ENCODE measurements around the gene RGS12. TPM values are rescaled to one million over a fixed set of nuclear protein-coding genes. Genes with fewer than 3 reads are reported as not detected.

The RGS12 gene
- total RNA-seq, 1 experiment from 2014 or later, result 16.9 TPM

GRCh38 chr4:3342182-3342854 is 49.5 kb downstream of the RGS12 start:
- no peak overlapping the region for H2BK12ac ChIP-seq (ENCODE audit: insufficient read length, low read depth, low read length)
- no peak overlapping the region for H3K56ac ChIP-seq (ENCODE audit: insufficient read length, low read depth, low read length)
- no peak overlapping the region for H3K23ac ChIP-seq (ENCODE audit: insufficient read length, low read depth, low read length)
- no peaks in the 10 kb centered on the region for H3K79me2 ChIP-seq (ENCODE audit: insufficient read depth, low read length)
- no peak overlapping the region for H3K27ac ChIP-seq (ENCODE audit: insufficient read length, low read depth, low read length)
- Mint-ChIP-seq H3K27me3 (ENCODE audit: low read depth) (no peaks in the 10 kb centered on the region; the same call in 1 of the 2 replicates), H3K36me3 (ENCODE audit: insufficient read depth in 1 of 3, low read depth in 3 of 3) (peaks cover 0 to 4% (median 2%) of the 10 kb centered on the region in 3 experiments; a peak in 1 of 7 replicates), H3K4me1 (peaks cover 8 to 14% of the 10 kb centered on the region in 2 experiments), H3K4me3 (no peak overlapping the region; a peak in 1 of 5 replicates), H3K9me3 (no peaks in the 10 kb centered on the region), H3K27ac (peak overlapping the region in 1 of 3 experiments; percentile 68; a peak in 2 of 7 replicates)
- H2BK15ac ChIP-seq (ENCODE audit: low read depth, low read length), result no peak overlapping the region
- no peak overlapping the region for H2BK120ac ChIP-seq (ENCODE audit: low read depth, low read length, poor library complexity, severe bottlenecking)
- 0 out of 2 replicates have a peak, but pooled peaks cover 2% of the 10 kb centered on the region for H3K4me1 ChIP-seq (ENCODE audit: insufficient read depth, low read length)
- DNase-seq, result no peak
- no peak overlapping the region for H3K9ac ChIP-seq (ENCODE audit: extremely low read depth, insufficient read length, low read length)
- H4K91ac ChIP-seq (ENCODE audit: insufficient read length, low read depth, low read length), result no peak overlapping the region
- H2AFZ ChIP-seq (ENCODE audit: low read length), result no peak overlapping the region
- no peak overlapping the region for H4K5ac ChIP-seq (ENCODE audit: insufficient read length, low read depth, low read length)
- no peaks in the 10 kb centered on the region for H3K79me1 ChIP-seq (ENCODE audit: insufficient read depth, low read depth, low read length, poor library complexity, severe bottlenecking)
- H3K4me2 ChIP-seq (ENCODE audit: insufficient read depth, insufficient read length, low read length), result no peak overlapping the region
- no peak overlapping the region for H4K8ac ChIP-seq (replicated peaks; ENCODE audit: insufficient read length, low read depth, low read length)
- no peak for TF ChIP-seq CTCF (conservative IDR thresholded peaks at IDR 0.05)
- no peak overlapping the region for H3K4ac ChIP-seq (ENCODE audit: low read depth, low read length)
- H2AK5ac ChIP-seq (ENCODE audit: insufficient read length, low read length), result no peak overlapping the region
- no peak overlapping the region for H3K18ac ChIP-seq (ENCODE audit: insufficient read length, low read depth, low read length)
- no peak overlapping the region for H3T11ph ChIP-seq (ENCODE audit: low read length)
- no peaks in the 10 kb centered on the region for H4K20me1 ChIP-seq (ENCODE audit: control insufficient read depth, insufficient read depth, insufficient read length)
- no peak overlapping the region for H2BK5ac ChIP-seq (ENCODE audit: insufficient read length, low read length)
- no peaks in the 10 kb centered on the region for H3K23me2 ChIP-seq (ENCODE audit: insufficient read length, low read depth, low read length, poor library complexity, severe bottlenecking)
- H3K27me3 ChIP-seq (ENCODE audit: insufficient read depth, low read length), result no peaks in the 10 kb centered on the region
- no peaks in the 10 kb centered on the region for H3K9me3 ChIP-seq (ENCODE audit: control insufficient read depth, low read depth, low read length)
- no CpG with 5 or more reads among the region's 8 CpGs for WGBS (ENCODE audit: extremely low coverage, insufficient read length, low lambda C conversion rate)
- no peak overlapping the region for H2BK20ac ChIP-seq (ENCODE audit: low read depth, low read length, poor library complexity, severe bottlenecking)
- H3K14ac ChIP-seq (ENCODE audit: insufficient read depth, low read length), result no peak overlapping the region

Other genes with a start within 250 kb of the RGS12 start
- gene HTT-AS, start 218.5 kb upstream of the RGS12 start, total RNA-seq (2021), result not detected in 2 replicates
- gene HTT, start 218.3 kb upstream of the RGS12 start, total RNA-seq (2021), result 60.9 and 64.4 TPM in 2 replicates
- gene MSANTD1, start 43.9 kb upstream of the RGS12 start, total RNA-seq (2021), result 0.83 and 0.86 TPM in 2 replicates
- 0.33 and 0.37 TPM in 2 replicates for gene HGFAC, start 148.9 kb downstream of the RGS12 start, total RNA-seq (2021)
- gene DOK7, start 170.3 kb downstream of the RGS12 start, total RNA-seq (2021), result 0.26 TPM in 1 of 2 replicates, not detected in the other
- gene LRPAP1, start 239.4 kb downstream of the RGS12 start, total RNA-seq (2021), result 84.3 and 85.9 TPM in 2 replicates

Measured in H9 (cell line).